OCI-LY1 (cell line): ENCODE results near the gene DDI1.

Experiments
- CTCF ChIP-seq: fragments of 200-600 bp; sonication (generic), shearing (Covaris generic); IDR thresholded peaks from 2 replicates; pipeline ENCODE4 v1.5.1; 2017; ENCODE audit warnings: mild to moderate bottlenecking, antibody characterized with exemption, low read length, moderate library complexity, mixed read lengths
- EZH2 ChIP-seq: fragments of 200-600 bp; sonication (generic), shearing (Covaris generic); IDR thresholded peaks from 2 replicates; pipeline ENCODE4 v1.8.0; 2017; ENCODE audit warnings: borderline replicate concordance, mixed run types, mild to moderate bottlenecking, antibody characterized with exemption, low read length, moderate library complexity, mixed read lengths

- TF ChIP-seq CTCF: no peak
- no peak for TF ChIP-seq EZH2
Observed at GRCh38 chr11:104086621-104087020, 50.2 kb downstream of the DDI1 start.
